Measurements from ENCODE around the gene H6PD.

Gene H6PD

DNA sequence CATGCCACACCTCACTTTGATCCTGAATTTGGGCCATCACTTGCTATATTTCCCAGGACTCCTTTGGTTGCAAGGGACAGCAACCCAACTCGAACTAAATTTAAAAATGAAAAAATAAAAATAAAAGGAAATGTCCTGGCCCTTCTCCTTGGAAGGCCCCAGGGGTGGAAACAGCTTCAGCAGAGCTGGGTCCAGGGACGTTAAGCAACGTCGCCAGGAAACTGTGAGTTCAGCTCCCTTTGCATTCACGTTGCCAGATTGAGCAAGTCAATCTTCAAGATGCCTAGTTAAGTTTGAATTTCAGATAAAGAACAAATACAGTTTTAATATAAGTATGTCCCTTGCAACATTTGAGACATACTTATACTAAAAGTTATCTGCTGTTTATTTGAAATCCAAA is 43.5 kb downstream of the H6PD start:
- TF ChIP-seq, protein P1, sequence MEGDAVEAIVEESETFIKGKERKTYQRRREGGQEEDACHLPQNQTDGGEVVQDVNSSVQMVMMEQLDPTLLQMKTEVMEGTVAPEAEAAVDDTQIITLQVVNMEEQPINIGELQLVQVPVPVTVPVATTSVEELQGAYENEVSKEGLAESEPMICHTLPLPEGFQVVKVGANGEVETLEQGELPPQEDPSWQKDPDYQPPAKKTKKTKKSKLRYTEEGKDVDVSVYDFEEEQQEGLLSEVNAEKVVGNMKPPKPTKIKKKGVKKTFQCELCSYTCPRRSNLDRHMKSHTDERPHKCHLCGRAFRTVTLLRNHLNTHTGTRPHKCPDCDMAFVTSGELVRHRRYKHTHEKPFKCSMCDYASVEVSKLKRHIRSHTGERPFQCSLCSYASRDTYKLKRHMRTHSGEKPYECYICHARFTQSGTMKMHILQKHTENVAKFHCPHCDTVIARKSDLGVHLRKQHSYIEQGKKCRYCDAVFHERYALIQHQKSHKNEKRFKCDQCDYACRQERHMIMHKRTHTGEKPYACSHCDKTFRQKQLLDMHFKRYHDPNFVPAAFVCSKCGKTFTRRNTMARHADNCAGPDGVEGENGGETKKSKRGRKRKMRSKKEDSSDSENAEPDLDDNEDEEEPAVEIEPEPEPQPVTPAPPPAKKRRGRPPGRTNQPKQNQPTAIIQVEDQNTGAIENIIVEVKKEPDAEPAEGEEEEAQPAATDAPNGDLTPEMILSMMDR (IDR thresholded peaks at IDR 0.05; ENCODE audit: borderline replicate concordance, insufficient read depth, low read depth, low read length): no peak
- H3K4me3 ChIP-seq (ENCODE audit: low read depth, low read length): no peak overlapping the region

DNA sequence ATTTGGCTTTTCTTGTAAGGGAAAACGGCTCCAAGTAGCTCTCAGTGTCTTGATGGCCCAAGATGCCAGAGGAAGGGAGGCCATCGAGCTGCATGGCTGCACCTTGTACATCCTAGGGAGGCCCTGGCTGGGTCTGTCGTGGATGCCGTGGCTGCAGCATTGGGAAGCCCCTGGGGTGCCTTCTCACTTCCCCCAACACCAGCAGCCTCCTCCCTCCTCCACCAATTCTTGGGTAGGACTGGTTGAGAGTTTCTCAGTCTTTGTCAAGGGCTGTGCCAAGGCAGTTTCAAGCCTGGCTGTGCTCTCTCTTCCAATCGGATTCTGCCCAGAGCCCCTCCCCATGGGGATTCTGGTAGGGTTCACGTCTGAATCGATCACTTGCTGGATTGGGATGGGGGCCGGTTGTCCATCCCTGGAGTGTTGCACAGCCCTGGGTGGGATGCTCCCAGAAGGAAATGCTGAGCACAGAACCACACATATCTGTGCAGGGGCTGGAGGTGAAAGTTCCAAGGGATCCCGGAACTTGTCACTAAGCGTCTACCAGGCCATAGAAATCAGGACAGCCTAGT is 44.1 kb downstream of the H6PD start:
- H3K4me3 ChIP-seq (ENCODE audit: low read depth, low read length): no peak overlapping the region
- TF ChIP-seq, protein P1 (IDR thresholded peaks at IDR 0.05; ENCODE audit: borderline replicate concordance, insufficient read depth, low read depth, low read length): no peak

DNA sequence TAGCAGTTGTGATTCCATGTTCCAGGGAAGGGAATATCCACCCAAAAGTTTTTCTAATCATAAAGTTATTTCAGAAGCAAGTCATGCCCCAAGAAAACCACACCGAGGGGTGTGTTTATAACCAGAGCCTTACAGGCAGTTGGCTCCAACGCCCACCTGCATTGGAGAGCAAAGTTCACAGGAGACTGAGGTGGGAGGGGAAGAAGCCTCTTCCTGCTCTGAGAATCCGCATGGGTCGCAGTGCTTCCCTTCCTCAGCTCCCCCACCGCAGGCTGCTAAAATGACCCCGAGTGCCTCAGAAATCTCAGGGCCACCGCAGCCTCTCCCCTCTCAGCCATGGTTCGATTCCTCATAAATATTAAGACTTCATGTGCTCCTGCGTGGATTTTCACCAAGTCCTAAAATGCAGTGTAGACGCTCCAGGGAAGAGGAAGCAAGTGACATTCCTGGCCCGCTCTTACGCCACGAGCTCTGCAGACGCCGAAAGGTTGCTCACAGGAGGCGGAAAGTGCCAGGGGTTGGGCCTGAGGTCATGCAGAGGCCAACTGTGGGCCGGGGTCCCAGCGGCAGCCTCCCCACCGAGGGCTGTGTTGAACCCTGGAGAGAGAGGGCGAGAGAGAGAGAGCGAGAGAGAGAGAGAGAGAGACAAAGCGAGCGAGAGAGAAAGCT is 44.7 kb downstream of the H6PD start:
- H3K4me3 ChIP-seq (ENCODE audit: low read depth, low read length): no peak overlapping the region
- TF ChIP-seq, protein P1 (IDR thresholded peaks at IDR 0.05; ENCODE audit: borderline replicate concordance, insufficient read depth, low read depth, low read length): no peak

- TF ChIP-seq, protein P1 (IDR thresholded peaks at IDR 0.05; ENCODE audit: borderline replicate concordance, insufficient read depth, low read depth, low read length): no peak
- H3K4me3 ChIP-seq (ENCODE audit: low read depth, low read length): no peak overlapping the region
Measured at GRCh38 chr1:9280015-9280860, 45.7 kb downstream of the H6PD start.

DNA sequence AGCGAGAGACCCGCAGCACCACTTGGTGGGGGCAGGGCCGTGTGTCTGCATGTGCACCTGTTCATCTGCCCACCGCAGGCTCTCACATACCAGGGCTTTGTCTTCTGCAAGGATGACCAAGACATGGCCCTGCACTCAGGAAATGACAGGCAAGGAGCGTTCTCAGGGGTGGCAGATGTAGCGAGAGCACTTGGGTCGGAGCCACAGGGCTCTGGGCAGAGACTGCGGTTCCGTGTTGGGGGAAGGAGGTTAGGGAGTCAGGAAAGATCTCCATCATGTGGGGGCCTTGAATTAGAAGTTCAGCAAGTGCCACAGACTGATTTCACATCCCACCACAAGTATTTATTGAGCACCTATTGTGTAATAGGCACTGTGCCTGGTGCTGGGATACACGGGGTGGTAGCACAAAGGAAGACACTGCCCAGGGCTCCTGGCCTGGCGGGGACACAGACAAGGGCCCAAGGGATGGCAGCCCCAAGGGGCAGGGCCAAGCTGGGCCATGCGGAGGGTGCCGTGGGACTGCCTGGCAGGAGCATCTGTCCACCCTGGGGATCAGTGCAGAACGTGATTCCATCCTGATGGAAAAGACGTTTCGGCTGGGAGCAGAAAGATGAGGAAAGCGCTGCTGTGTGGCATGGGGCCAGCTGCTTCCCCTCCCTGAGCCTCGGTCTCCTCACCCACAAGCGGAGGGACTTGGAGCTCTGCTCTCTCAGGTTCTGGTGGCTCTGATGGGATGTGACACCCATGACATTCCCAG is 46.7 kb downstream of the H6PD start:
- H3K4me3 ChIP-seq (ENCODE audit: low read depth, low read length): no peak overlapping the region
- TF ChIP-seq, protein P1 (IDR thresholded peaks at IDR 0.05; ENCODE audit: borderline replicate concordance, insufficient read depth, low read depth, low read length): no peak

DNA sequence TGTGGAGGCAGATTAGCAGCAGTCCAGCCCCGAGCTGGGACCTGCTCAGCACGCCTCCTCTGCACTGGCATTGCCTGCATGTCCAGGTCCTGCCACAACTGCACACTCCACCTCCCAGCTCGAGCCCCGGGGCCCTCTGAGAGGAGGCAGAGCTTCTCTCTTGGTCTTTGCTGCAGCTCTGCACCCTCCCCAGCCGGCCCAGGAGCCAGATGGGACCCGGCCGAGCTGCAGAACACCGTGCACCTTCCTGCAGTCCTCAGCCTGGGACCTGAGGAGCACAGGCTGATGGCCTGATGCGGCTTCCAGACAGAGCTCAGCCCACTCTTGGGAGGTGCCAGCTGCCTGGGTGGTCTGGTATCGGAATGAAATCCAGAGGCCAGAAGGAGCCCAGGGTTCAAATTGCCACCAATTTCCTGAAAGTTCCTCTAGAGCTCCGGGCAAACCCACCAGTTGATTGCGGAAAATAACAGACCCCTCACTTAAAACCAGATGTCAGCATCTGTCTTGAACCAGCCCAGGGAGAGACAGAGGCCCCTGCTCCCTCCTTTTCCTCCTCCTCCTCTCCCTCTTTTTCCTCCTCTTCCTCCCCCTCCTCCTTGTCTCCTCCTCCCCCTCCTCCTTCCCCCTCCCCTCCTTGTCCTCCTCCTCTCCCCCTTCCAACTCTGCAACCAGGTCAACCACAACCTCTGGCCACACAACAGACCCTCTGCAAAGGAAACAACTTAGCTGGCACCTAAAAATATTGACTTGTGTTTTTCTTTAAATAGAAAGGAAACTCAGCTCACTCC is 47.5 kb downstream of the H6PD start:
- TF ChIP-seq, protein P1 (IDR thresholded peaks at IDR 0.05; ENCODE audit: borderline replicate concordance, insufficient read depth, low read depth, low read length): no peak
- no peak overlapping the region for H3K4me3 ChIP-seq (ENCODE audit: low read depth, low read length)
